Neural progenitor cell (in vitro differentiated cells): ENCODE data around the gene RNF148. TPM values are rescaled to one million over a fixed set of nuclear protein-coding genes. Genes with fewer than 3 reads are reported as not detected.

Source experiments
- DNase-seq: peaks from one replicate; pipeline ENCODE4 v3.0.0-alpha.2; 2016; ENCODE audit warnings: low spot score
- H2AFZ ChIP-seq: fragments of 200-600 bp; sonication (generic); replicated peaks from 2 replicates; pipeline ENCODE4 v1.6.1; 2016; ENCODE audit warnings: antibody characterized with exemption
- H3F3A ChIP-seq: fragments of 200-600 bp; sonication (generic); 2 replicates; pipeline ENCODE4 v1.6.1; 2016; ENCODE audit warnings: antibody characterized with exemption, low read depth
- H3K27ac ChIP-seq: fragments of 200-600 bp; sonication (generic); 2 replicates; pipeline ENCODE4 v1.5.1; 2016; ENCODE audit warnings: mild to moderate bottlenecking
- H3K27me3 ChIP-seq: fragments of 200-600 bp; sonication (generic); 2 replicates; pipeline ENCODE4 v1.6.1; 2016; ENCODE audit warnings: mild to moderate bottlenecking, moderate library complexity
- H3K36me3 ChIP-seq: fragments of 200-600 bp; sonication (generic); 2 replicates; pipeline ENCODE4 v1.5.1; 2016
- H3K4me1 ChIP-seq: fragments of 200-600 bp; sonication (generic); 2 replicates; pipeline ENCODE4 v1.6.1; 2016; ENCODE audit warnings: mixed run types
- H3K4me2 ChIP-seq: fragments of 200-600 bp; sonication (generic); 2 replicates; pipeline ENCODE4 v1.6.1; 2016
- H3K4me3 ChIP-seq: fragments of 200-600 bp; sonication (generic); 2 replicates; pipeline ENCODE4 v1.5.1; 2016
- H3K79me2 ChIP-seq: fragments of 200-600 bp; sonication (generic); 2 replicates; pipeline ENCODE4 v1.6.1; 2016; ENCODE audit warnings: low read depth
- H3K9ac ChIP-seq: fragments of 200-600 bp; sonication (generic); 2 replicates; pipeline ENCODE4 v1.6.1; 2016
- H3K9me3 ChIP-seq: fragments of 200-600 bp; sonication (generic); 2 replicates; pipeline ENCODE4 v1.5.1; 2016; ENCODE audit warnings: low read depth
- H4K20me1 ChIP-seq: fragments of 200-600 bp; sonication (generic); 2 replicates; pipeline ENCODE4 v1.6.1; 2016; ENCODE audit warnings: low read depth
- H3K27ac Mint-ChIP-seq: 3 replicates; pipeline ENCODE4 v1.8.0; 2021; ENCODE audit warnings: mixed read lengths
- H3K27me3 Mint-ChIP-seq: 2 replicates; pipeline ENCODE4 v1.8.0; 2022; ENCODE audit warnings: low read depth, mild to moderate bottlenecking, inconsistent platforms, moderate library complexity, mixed read lengths; ENCODE audit not compliant: insufficient read depth
- H3K36me3 Mint-ChIP-seq: 3 replicates; pipeline ENCODE4 v1.8.0; 2021; ENCODE audit warnings: mixed read lengths
- H3K4me1 Mint-ChIP-seq: 3 replicates; pipeline ENCODE4 v1.8.0; 2021; ENCODE audit warnings: mixed read lengths
- H3K4me3 Mint-ChIP-seq: 3 replicates; pipeline ENCODE4 v1.8.0; 2021; ENCODE audit warnings: mild to moderate bottlenecking, moderate library complexity, mixed read lengths
- H3K9me3 Mint-ChIP-seq: 3 replicates; pipeline ENCODE4 v1.8.0; 2020; ENCODE audit warnings: mixed read lengths
- EZH2 ChIP-seq: fragments of 200-600 bp; sonication (generic); IDR thresholded peaks from 2 replicates; pipeline ENCODE4 v1.6.1; 2017; ENCODE audit warnings: antibody characterized with exemption, mild to moderate bottlenecking, moderate library complexity
- EZH2phosphoT487 ChIP-seq: fragments of 200-600 bp; sonication (generic); IDR thresholded peaks from 2 replicates; pipeline ENCODE4 v1.6.1; 2017; ENCODE audit warnings: antibody characterized with exemption
- total RNA-seq: library from RNA; depleted of rRNA; stranded (reverse); fragments of >200 nt; gene quantifications from 2 replicates; pipeline ENCODE4 v1.2.3, GENCODE V29; 2015; ENCODE audit warnings: low replicate concordance
- TF ChIP-seq, protein P1 (sequence below): fragments of 200-600 bp; sonication (generic); IDR thresholded peaks from 2 replicates; pipeline ENCODE4 v1.5.1; 2017; ENCODE audit warnings: antibody characterized with exemption, mild to moderate bottlenecking

RNF148 gene
- total RNA-seq, 1 donor from 2014 or later: 0.11 TPM

GRCh38 chr7:122677149-122677548 lies 25.6 kb downstream of the RNF148 start:
- no peak overlapping the region for H3K9ac ChIP-seq
- no peaks in the 10 kb centered on the region for H3K79me2 ChIP-seq
- Mint-ChIP-seq H3K36me3 (peaks cover 6% of the 10 kb centered on the region), H3K4me3 (no peak overlapping the region), H3K27ac (peak overlapping the region; percentile 32), H3K27me3 (peaks cover 5% of the 10 kb centered on the region), H3K9me3 (peaks cover 18% of the 10 kb centered on the region), H3K4me1 (peaks cover 37% of the 10 kb centered on the region)
- no peaks in the 10 kb centered on the region for H3K4me1 ChIP-seq
- DNase-seq: no peak
- H3K36me3 ChIP-seq: no peaks in the 10 kb centered on the region
- H3K4me3 ChIP-seq: no peak overlapping the region
- H3K27me3 ChIP-seq: no peaks in the 10 kb centered on the region
- peaks cover 3% of the 10 kb centered on the region for H3F3A ChIP-seq
- H2AFZ ChIP-seq: no peak overlapping the region
- H3K4me2 ChIP-seq: no peak overlapping the region
- no peak overlapping the region for H3K27ac ChIP-seq
- TF ChIP-seq, protein P1, sequence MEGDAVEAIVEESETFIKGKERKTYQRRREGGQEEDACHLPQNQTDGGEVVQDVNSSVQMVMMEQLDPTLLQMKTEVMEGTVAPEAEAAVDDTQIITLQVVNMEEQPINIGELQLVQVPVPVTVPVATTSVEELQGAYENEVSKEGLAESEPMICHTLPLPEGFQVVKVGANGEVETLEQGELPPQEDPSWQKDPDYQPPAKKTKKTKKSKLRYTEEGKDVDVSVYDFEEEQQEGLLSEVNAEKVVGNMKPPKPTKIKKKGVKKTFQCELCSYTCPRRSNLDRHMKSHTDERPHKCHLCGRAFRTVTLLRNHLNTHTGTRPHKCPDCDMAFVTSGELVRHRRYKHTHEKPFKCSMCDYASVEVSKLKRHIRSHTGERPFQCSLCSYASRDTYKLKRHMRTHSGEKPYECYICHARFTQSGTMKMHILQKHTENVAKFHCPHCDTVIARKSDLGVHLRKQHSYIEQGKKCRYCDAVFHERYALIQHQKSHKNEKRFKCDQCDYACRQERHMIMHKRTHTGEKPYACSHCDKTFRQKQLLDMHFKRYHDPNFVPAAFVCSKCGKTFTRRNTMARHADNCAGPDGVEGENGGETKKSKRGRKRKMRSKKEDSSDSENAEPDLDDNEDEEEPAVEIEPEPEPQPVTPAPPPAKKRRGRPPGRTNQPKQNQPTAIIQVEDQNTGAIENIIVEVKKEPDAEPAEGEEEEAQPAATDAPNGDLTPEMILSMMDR: no peak
- TF ChIP-seq EZH2phosphoT487: no peak
- no peak for TF ChIP-seq EZH2
- no peaks in the 10 kb centered on the region for H3K9me3 ChIP-seq
- H4K20me1 ChIP-seq: no peaks in the 10 kb centered on the region

DNA sequence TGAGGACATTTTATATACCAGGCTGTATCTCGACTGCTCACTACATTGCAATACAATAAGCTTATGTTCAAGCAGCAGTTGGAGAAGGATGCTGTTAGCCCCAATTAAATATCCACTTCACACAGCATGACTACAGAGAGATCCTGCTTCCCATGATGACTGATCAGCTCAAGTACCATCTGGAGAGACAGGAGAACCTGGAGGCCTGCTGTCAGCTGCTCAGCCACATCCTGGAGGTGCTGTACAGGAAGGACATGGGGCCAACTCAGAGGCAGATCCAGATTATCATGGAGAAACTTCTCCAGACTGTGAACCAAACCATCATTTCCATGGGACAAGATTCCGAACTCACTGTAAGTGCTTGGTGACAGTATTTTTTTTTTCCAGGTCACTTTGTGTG lies 26.3 kb downstream of the RNF148 start:
- Histone ChIP-seq H3K36me3 (no peaks in the 10 kb centered on the region), H3K4me2 (no peak overlapping the region), H3F3A (peaks cover 3% of the 10 kb centered on the region), H3K4me3 (no peak overlapping the region), H3K9ac (no peak overlapping the region), H3K27ac (no peak overlapping the region), H4K20me1 (no peaks in the 10 kb centered on the region), H3K4me1 (peaks cover 3% of the 10 kb centered on the region), H3K9me3 (no peaks in the 10 kb centered on the region), H3K79me2 (no peaks in the 10 kb centered on the region), H2AFZ (no peak overlapping the region), H3K27me3 (no peaks in the 10 kb centered on the region)
- Mint-ChIP-seq H3K4me1 (peaks cover 37% of the 10 kb centered on the region), H3K4me3 (no peak overlapping the region), H3K9me3 (peaks cover 18% of the 10 kb centered on the region), H3K36me3 (peaks cover 6% of the 10 kb centered on the region), H3K27me3 (peaks cover 5% of the 10 kb centered on the region), H3K27ac (no peak overlapping the region)
- no peak for TF ChIP-seq EZH2
- TF ChIP-seq, protein P1: no peak
- TF ChIP-seq EZH2phosphoT487: no peak
- DNase-seq: no peak

GRCh38 chr7:122675621-122676020 lies 27.1 kb downstream of the RNF148 start:
- Histone ChIP-seq H3K36me3 (no peaks in the 10 kb centered on the region), H2AFZ (no peak overlapping the region), H3K79me2 (no peaks in the 10 kb centered on the region), H3K27ac (no peak overlapping the region), H3K9ac (no peak overlapping the region), H3K4me3 (no peak overlapping the region), H3K27me3 (no peaks in the 10 kb centered on the region), H3F3A (peaks cover 9% of the 10 kb centered on the region), H3K4me1 (peaks cover 11% of the 10 kb centered on the region), H4K20me1 (no peaks in the 10 kb centered on the region), H3K9me3 (no peaks in the 10 kb centered on the region), H3K4me2 (no peak overlapping the region)
- peaks cover 18% of the 10 kb centered on the region for H3K9me3 Mint-ChIP-seq
- H3K36me3 Mint-ChIP-seq: peaks cover 6% of the 10 kb centered on the region
- DNase-seq: no peak
- peaks cover 5% of the 10 kb centered on the region for H3K27me3 Mint-ChIP-seq
- TF ChIP-seq EZH2phosphoT487: no peak
- TF ChIP-seq, protein P1: peak; percentile 10
- no peak overlapping the region for H3K27ac Mint-ChIP-seq
- H3K4me3 Mint-ChIP-seq: no peak overlapping the region
- peaks cover 39% of the 10 kb centered on the region for H3K4me1 Mint-ChIP-seq
